IPS-20b (cell line): ENCODE measurements around the gene SF3B1.
A peak's percentile ranks its signal among the peaks of the same experiment; 100 is the strongest.
"Not testable (repeated sequence)": the region's sequence is repeated elsewhere in the genome, so short reads cannot be mapped to it uniquely, and the experiment has no call there.

ENCODE experiments used
- H3K27ac ChIP-seq: one replicate; pipeline ENCODE4 v1.5.1; 2013; ENCODE audit warnings: low read length
- H3K27me3 ChIP-seq: 2 replicates; pipeline ENCODE4 v1.6.1; 2013; ENCODE audit warnings: mild to moderate bottlenecking, low read length, inconsistent platforms; ENCODE audit not compliant: insufficient read depth
- H3K36me3 ChIP-seq: 2 replicates; pipeline ENCODE4 v1.6.1; 2013; ENCODE audit warnings: low read depth, mild to moderate bottlenecking, inconsistent platforms, low read length, moderate library complexity; ENCODE audit not compliant: insufficient read depth
- H3K4me1 ChIP-seq: 2 replicates; pipeline ENCODE4 v1.6.1; 2013; ENCODE audit warnings: mild to moderate bottlenecking, control low read depth, inconsistent platforms, low read length, moderate library complexity; ENCODE audit not compliant: insufficient read depth
- H3K4me3 ChIP-seq: 2 replicates; pipeline ENCODE4 v1.5.1; 2013; ENCODE audit warnings: mild to moderate bottlenecking, low read length, inconsistent platforms
- H3K9ac ChIP-seq: 2 replicates; pipeline ENCODE4 v1.6.1; 2013; ENCODE audit warnings: low read depth, mild to moderate bottlenecking, inconsistent platforms, low read length, moderate library complexity
- H3K9me3 ChIP-seq: 2 replicates; pipeline ENCODE4 v1.6.1; 2013; ENCODE audit warnings: mild to moderate bottlenecking, low read depth, low read length, inconsistent platforms; ENCODE audit not compliant: insufficient read depth

Gene SF3B1

GRCh38 chr2:197434541-197435513 is at the start of gene SF3B1:
TSS of gene SF3B1 (minus strand) at chr2:197435028. CDS start at chr2:197434999, 29 bp downstream.
- peaks cover 6% of the 10 kb centered on the region; the same call in 1 of the 2 replicates for H3K4me1 ChIP-seq

GRCh38 chr2:197484248-197484647 is 49.4 kb upstream of the SF3B1 start:
- not testable (repeated sequence) for H3K9ac ChIP-seq, H3K4me3 ChIP-seq, H3K27me3 ChIP-seq, H3K4me1 ChIP-seq, H3K9me3 ChIP-seq, H3K27ac ChIP-seq
- peaks cover 41% of the 10 kb centered on the region for H3K36me3 ChIP-seq

More at GRCh38 chr2:197434541-197435513, at the start of gene SF3B1:
- Histone ChIP-seq H3K4me3 (peak within 1 kb of the TSS; percentile 89), H3K36me3 (peaks cover 5% of the 10 kb centered on the region), H3K9ac (peak within 1 kb of the TSS; percentile 98), H3K27ac (peak within 1 kb of the TSS; percentile 83), H3K27me3 (no peaks in the 10 kb centered on the region), H3K9me3 (no peaks in the 10 kb centered on the region)

DNA sequence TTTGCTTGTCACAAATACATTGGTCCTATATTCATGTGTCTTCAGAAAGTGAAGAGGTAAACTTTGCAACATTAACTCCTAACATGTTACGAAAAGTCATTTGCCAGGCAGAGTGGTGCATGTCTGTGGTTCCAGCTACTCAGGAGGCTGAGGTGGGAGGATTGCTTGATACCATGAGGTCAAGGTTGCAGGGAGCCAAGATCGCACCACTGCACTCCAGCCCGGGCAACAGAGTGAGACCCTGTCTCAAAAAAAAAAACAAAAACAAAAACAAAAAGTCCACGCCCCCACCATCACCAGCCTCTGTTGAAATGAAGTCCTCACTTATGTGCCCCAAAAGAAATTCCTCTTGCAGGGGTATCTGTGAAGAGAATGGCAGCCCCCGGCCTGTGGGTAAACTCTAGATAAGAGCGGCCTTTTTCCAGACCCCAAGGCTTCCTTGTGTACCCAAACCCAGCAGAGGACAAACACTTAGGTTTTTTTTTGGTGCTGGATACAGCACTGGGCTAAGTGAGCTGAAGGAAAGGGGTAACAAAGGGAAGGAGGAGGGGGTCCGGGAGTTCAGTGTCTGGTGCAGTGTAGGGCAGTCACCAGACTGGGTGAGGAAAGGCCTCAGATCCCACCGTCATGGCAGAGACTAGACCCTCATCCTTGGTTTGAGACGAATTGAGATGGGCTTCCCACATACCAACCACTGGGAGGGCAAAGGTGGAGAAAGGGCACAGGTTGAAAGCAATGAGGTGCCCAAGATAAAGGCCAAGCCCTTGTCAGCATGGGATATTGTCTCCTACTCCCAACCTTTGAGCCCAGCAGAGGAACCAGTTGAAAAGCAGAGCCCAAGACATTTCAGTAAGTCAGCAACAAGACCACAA is 45.6 kb upstream of the SF3B1 start:
- peaks cover 19% of the 10 kb centered on the region for H3K36me3 ChIP-seq
- no peaks in the 10 kb centered on the region for H3K27me3 ChIP-seq
- no peak overlapping the region for H3K27ac ChIP-seq
- H3K4me1 ChIP-seq, result no peaks in the 10 kb centered on the region
- peaks cover 2% of the 10 kb centered on the region; the same call in 1 of the 2 replicates for H3K9me3 ChIP-seq
- no peak overlapping the region for H3K4me3 ChIP-seq
- H3K9ac ChIP-seq, result no peak overlapping the region

GRCh38 chr2:197477797-197478196 is 43.0 kb upstream of the SF3B1 start:
- H3K9ac ChIP-seq, result no peak overlapping the region
- no peaks in the 10 kb centered on the region for H3K4me1 ChIP-seq
- H3K27ac ChIP-seq, result no peak overlapping the region
- H3K27me3 ChIP-seq, result no peaks in the 10 kb centered on the region
- H3K9me3 ChIP-seq, result no peaks in the 10 kb centered on the region
- peaks cover 40% of the 10 kb centered on the region for H3K36me3 ChIP-seq
- no peak overlapping the region for H3K4me3 ChIP-seq

DNA sequence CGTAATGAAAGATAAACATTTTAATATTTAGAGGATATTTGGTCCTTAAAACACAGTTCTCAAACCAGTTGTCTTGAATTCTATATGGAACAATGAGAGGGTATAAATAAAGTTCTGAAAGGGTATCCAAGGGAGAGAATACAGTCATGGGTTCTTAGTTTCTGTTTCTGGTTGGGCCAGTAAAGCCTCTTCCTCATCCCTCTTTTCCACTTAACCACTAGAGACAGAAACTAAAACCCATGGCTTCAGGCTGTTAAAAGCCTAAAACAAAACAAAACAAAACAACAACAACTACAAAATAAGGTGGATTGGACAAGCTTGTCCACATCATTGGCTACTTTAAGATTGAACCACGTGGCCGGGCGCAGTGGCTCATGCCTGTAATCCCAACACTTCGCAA is 37.3 kb upstream of the SF3B1 start:
- H3K27ac ChIP-seq, result no peak overlapping the region
- no peaks in the 10 kb centered on the region for H3K4me1 ChIP-seq
- no peaks in the 10 kb centered on the region for H3K27me3 ChIP-seq
- no peak overlapping the region for H3K4me3 ChIP-seq
- H3K36me3 ChIP-seq, result peaks cover 67% of the 10 kb centered on the region
- H3K9me3 ChIP-seq, result no peaks in the 10 kb centered on the region
- no peak overlapping the region for H3K9ac ChIP-seq

- Histone ChIP-seq H3K27me3 (no peaks in the 10 kb centered on the region), H3K36me3 (peaks cover 44% of the 10 kb centered on the region), H3K4me1 (no peaks in the 10 kb centered on the region), H3K9me3 (no peaks in the 10 kb centered on the region), H3K4me3 (no peak overlapping the region), H3K27ac (no peak overlapping the region), H3K9ac (no peak overlapping the region)
These were observed 29.3 kb upstream of the SF3B1 start for GRCh38 chr2:197464175-197464574.

DNA sequence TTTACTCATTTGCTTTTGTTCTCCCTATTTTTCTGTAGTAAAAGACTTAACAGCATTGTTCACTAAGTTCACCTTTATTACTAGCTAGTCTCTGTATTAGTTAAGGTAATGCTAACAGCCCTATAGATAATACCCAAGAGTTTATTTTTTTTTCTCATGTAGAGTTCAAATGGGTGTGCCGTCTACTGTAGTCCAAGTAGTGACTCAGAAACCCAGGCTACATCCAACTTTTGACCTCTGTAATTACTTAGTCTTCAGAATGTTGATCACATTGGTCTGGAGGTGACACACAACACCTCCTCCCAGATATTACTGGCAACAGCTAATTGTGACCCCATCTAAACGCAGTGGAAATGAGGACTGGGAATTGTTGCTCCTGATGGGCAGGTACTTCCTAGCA is 26.2 kb upstream of the SF3B1 start:
- no peaks in the 10 kb centered on the region for H3K27me3 ChIP-seq
- no peaks in the 10 kb centered on the region for H3K9me3 ChIP-seq
- no peak overlapping the region for H3K27ac ChIP-seq
- no peak overlapping the region for H3K9ac ChIP-seq
- no peak overlapping the region for H3K4me3 ChIP-seq
- peaks cover 28% of the 10 kb centered on the region for H3K36me3 ChIP-seq
- H3K4me1 ChIP-seq, result no peaks in the 10 kb centered on the region

DNA sequence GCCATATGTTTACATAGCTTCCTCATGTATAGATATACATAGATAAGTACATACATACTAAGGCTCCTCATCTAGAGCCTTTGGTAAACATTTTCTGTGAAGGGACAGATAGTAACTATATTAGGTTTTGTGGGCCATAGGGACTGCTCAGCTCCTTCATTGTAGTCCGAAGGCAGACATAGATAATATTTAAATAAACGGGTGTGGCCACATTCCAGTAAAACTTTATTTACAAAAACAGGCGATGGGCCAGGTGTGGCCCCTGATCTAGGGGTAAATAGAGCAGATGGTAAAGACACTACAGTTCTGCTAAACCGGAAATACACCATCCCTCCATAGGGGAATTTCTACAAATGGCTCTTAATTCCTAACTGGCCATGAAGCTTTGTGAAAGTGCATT is 25.8 kb upstream of the SF3B1 start:
- Histone ChIP-seq H3K36me3 (peaks cover 24% of the 10 kb centered on the region), H3K4me3 (no peak overlapping the region), H3K27ac (no peak overlapping the region), H3K9me3 (no peaks in the 10 kb centered on the region), H3K9ac (no peak overlapping the region), H3K4me1 (no peaks in the 10 kb centered on the region), H3K27me3 (no peaks in the 10 kb centered on the region)

DNA sequence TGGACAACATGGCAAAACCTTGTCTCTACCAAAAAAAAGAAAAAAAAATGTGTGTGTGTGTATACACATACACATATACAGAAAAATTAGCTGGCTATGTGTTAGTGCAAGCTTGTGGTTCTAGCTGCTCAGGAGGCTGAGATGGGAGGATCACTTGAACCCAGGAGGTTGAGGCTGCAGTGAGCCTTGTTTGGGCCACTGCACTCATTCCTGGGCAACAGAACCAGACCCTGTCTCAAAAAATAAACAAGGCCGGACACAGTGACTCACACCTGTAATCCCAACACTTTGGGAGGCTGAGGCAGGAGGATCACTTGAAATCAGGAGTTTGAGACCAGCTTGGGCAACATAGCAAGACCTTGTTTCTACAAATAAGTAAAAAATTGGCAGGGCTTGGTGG is 20.6 kb upstream of the SF3B1 start:
- Histone ChIP-seq H3K4me3 (no peak overlapping the region), H3K9me3 (no peaks in the 10 kb centered on the region), H3K27ac (no peak overlapping the region), H3K4me1 (peaks cover 8% of the 10 kb centered on the region), H3K9ac (no peak overlapping the region), H3K27me3 (no peaks in the 10 kb centered on the region), H3K36me3 (peaks cover 6% of the 10 kb centered on the region)

DNA sequence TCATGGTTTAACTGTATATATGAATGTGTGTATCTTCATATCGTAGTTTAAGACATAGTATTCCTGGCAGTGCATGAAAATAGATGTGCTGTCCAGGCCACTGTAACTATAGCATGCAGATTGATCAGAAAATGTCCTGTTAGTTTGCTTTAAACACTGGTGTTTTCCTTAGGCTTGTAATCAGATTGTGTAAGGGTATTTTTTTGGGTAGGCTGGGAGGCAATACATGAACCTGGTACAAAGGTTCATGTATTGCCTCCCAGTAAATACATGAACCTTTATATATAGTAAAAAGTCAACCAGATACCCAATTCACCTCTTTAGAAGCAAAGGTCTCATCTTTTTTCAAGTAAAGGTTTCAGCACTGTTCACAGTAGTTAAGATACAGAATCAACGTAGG is 20.1 kb upstream of the SF3B1 start:
- Histone ChIP-seq H3K4me1 (peaks cover 8% of the 10 kb centered on the region), H3K36me3 (peaks cover 2% of the 10 kb centered on the region), H3K27me3 (no peaks in the 10 kb centered on the region), H3K9ac (peak overlapping the region; percentile 83; the same call in 1 of the 2 replicates), H3K4me3 (peak overlapping the region; percentile 82), H3K9me3 (no peaks in the 10 kb centered on the region), H3K27ac (no peak overlapping the region)

DNA sequence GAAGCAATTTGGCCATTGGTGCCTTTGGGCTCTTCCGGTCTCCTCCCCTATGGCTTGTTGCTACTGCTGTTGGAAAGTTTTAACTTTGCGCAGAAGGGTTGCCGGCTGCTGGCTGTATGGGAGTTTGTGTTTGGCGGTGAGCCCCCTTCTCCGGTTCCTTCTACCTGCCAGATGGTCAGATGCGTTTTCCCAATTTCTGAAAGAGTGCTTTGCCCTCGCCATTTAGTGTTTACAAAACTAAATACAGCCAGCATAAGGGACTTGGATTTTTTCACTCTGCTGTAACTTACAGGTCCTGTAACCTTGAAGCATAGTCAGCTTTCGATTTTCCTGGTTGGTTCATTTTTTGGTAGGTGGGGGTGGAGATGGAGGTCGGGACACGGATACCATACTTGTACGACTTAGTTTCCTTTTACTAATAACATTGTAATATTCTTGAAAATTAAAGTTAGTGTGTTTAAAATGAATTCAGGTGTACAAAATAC is 19.1 kb upstream of the SF3B1 start:
- H3K27me3 ChIP-seq, result no peaks in the 10 kb centered on the region
- no peaks in the 10 kb centered on the region for H3K36me3 ChIP-seq
- peak overlapping the region; percentile 82 for H3K4me3 ChIP-seq
- H3K27ac ChIP-seq, result peak overlapping the region; percentile 1
- peaks cover 8% of the 10 kb centered on the region for H3K4me1 ChIP-seq
- H3K9ac ChIP-seq, result peak overlapping the region; percentile 83
- H3K9me3 ChIP-seq, result no peaks in the 10 kb centered on the region
